A673 (cell line): ENCODE data around the gene ACSM3. TPM values are rescaled to one million over a fixed set of nuclear protein-coding genes. Genes with fewer than 3 reads are reported as not detected.
A peak's percentile ranks its signal among the peaks of the same experiment; 100 is the strongest.
"Not testable (repeated sequence)": the region's sequence is repeated elsewhere in the genome, so short reads cannot be mapped to it uniquely, and the experiment has no call there.

Experiments
- Bru-seq: library from RNA; stranded (reverse); fragments of 400-500 nt; gene quantifications from one replicate; lab custom pipeline; 2021; lab: Mats Ljungman, UMichigan
- BruChase-seq, 2 experiments: library from RNA; stranded (reverse); fragments of 400-500 nt; gene quantifications; one replicate each; lab custom pipeline; 2021; lab: Mats Ljungman, UMichigan
- BruUV-seq: library from RNA; stranded (reverse); fragments of 400-500 nt; replicated peaks from 2 replicates; lab custom pipeline; 2021; lab: Mats Ljungman, UMichigan
- CTCF ChIA-PET: fragments of 300-600 bp; sonication (Branson Sonifier 250); formaldehyde crosslinking; loops from one replicate; lab custom pipeline; 2022; ENCODE audit warnings: antibody characterized with exemption; lab: Charles Lee
- POLR2A ChIA-PET: fragments of 300-600 bp; sonication (Branson Sonifier 250); formaldehyde crosslinking; loops from one replicate; lab custom pipeline; 2022; ENCODE audit warnings: antibody characterized with exemption; ENCODE audit not compliant: low non-redundant PET; lab: Charles Lee
- DNase-seq: peaks from one replicate; pipeline ENCODE4 v3.0.0-alpha.2; 2015; ENCODE audit warnings: low spot score
- H3K27ac ChIP-seq: fragments of 200-600 bp; sonication (generic); 2 replicates; pipeline ENCODE4 v1.5.1; 2016; ENCODE audit warnings: mixed run types, low read depth, mild to moderate bottlenecking, mixed read lengths, antibody characterized with exemption, low read length; ENCODE audit not compliant: poor library complexity, severe bottlenecking
- H3K27me3 ChIP-seq: fragments of 200-600 bp; sonication (generic); replicated peaks from 2 replicates; pipeline ENCODE4 v1.6.1; 2017; ENCODE audit warnings: mixed run types, low read depth, mild to moderate bottlenecking, mixed read lengths, antibody characterized with exemption, low read length; ENCODE audit not compliant: insufficient read depth, poor library complexity
- H3K36me3 ChIP-seq: fragments of 200-600 bp; sonication (generic); 2 replicates; pipeline ENCODE4 v1.6.1; 2016; ENCODE audit warnings: mixed run types, mild to moderate bottlenecking, mixed read lengths, antibody characterized with exemption, low read length; ENCODE audit not compliant: insufficient read depth, poor library complexity, severe bottlenecking
- H3K4me1 ChIP-seq: fragments of 200-600 bp; sonication (generic); 2 replicates; pipeline ENCODE4 v1.6.1; 2017; ENCODE audit warnings: mixed run types, mild to moderate bottlenecking, mixed read lengths, antibody characterized with exemption, low read length; ENCODE audit not compliant: insufficient read depth, poor library complexity, severe bottlenecking
- H3K4me3 ChIP-seq: fragments of 200-600 bp; sonication (generic); 2 replicates; pipeline ENCODE4 v1.5.1; 2016; ENCODE audit warnings: low read depth, mixed run types, mild to moderate bottlenecking, mixed read lengths, low read length; ENCODE audit not compliant: poor library complexity, severe bottlenecking
- H3K9me3 ChIP-seq: fragments of 200-600 bp; sonication (generic); 2 replicates; pipeline ENCODE4 v1.6.1; 2016; ENCODE audit warnings: mixed run types, low read depth, mild to moderate bottlenecking, mixed read lengths, antibody characterized with exemption, low read length; ENCODE audit not compliant: poor library complexity, severe bottlenecking
- EZH2 ChIP-seq: fragments of 200-600 bp; sonication (generic); IDR thresholded peaks from 2 replicates; pipeline ENCODE4 v1.6.1; 2017; ENCODE audit warnings: borderline replicate concordance, low read depth, mild to moderate bottlenecking, mixed read lengths, antibody characterized with exemption, low read length; ENCODE audit not compliant: poor library complexity, severe bottlenecking
- intact Hi-C: fragments of 100-400 bp; cut with micrococcal nuclease; formaldehyde crosslinking; loops from one replicate; pipeline ENCODE4 v1.10.0; 2022; ENCODE audit not compliant: unreplicated experiment
- long read RNA-seq: library from polyadenylated mRNA; stranded (forward); transcript quantifications from one replicate; pipeline ENCODE4 v2.0.0, GENCODE V29; 2022
- total RNA-seq: library from RNA; stranded (reverse); gene quantifications from 2 replicates; pipeline ENCODE4 v1.2.3, GENCODE V29; 2021
- TF ChIP-seq, protein P1 (sequence below): fragments of 300-800, 200-600 bp; sonication (generic); conservative IDR thresholded peaks from 2 replicates; pipeline ENCODE4 v1.5.1; 2017; ENCODE audit warnings: low read depth, mild to moderate bottlenecking, antibody characterized with exemption, low read length, moderate library complexity, mixed read lengths

The ACSM3 gene, protein sequence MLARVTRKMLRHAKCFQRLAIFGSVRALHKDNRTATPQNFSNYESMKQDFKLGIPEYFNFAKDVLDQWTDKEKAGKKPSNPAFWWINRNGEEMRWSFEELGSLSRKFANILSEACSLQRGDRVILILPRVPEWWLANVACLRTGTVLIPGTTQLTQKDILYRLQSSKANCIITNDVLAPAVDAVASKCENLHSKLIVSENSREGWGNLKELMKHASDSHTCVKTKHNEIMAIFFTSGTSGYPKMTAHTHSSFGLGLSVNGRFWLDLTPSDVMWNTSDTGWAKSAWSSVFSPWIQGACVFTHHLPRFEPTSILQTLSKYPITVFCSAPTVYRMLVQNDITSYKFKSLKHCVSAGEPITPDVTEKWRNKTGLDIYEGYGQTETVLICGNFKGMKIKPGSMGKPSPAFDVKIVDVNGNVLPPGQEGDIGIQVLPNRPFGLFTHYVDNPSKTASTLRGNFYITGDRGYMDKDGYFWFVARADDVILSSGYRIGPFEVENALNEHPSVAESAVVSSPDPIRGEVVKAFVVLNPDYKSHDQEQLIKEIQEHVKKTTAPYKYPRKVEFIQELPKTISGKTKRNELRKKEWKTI
- total RNA-seq (0.35 TPM in 1 of 2 replicates, not detected in the other), Bru-seq, nascent RNA (percentile 15 among the genes with signal in this experiment), BruChase-seq, experiment 1, labeled RNA remaining after a 2-hour chase (percentile 11 among the genes with signal in this experiment), BruChase-seq, experiment 2, labeled RNA remaining after a 6-hour chase (percentile 5 among the genes with signal in this experiment)
- long read RNA-seq, partial matches to known transcripts = 0 of 8 reads
- long read RNA-seq, other reads (novel, unspliced or antisense) = 8 of 8 reads

GRCh38 chr16:20763461-20764232 lies at the start of gene ACSM3:
Gene ACSM3, plus strand, starts transcription at chr16:20764014. Its CDS starts 6,021 bp downstream, at chr16:20770035.
- intact Hi-C loops = no loop called here
- no TSS peak for BruUV-seq
- Histone ChIP-seq H3K36me3 (no peaks in the 10 kb centered on the region), H3K9me3 (peaks cover 4% of the 10 kb centered on the region), H3K4me3 (peak within 1 kb of the TSS; percentile 48), H3K27ac (no peak within 1 kb of the TSS), H3K4me1 (peaks cover 4% of the 10 kb centered on the region), H3K27me3 (peaks cover 15% of the 10 kb centered on the region)
- DNase-seq = peak; percentile 73
- POLR2A ChIA-PET = no interaction called here
- TF ChIP-seq, protein P1, sequence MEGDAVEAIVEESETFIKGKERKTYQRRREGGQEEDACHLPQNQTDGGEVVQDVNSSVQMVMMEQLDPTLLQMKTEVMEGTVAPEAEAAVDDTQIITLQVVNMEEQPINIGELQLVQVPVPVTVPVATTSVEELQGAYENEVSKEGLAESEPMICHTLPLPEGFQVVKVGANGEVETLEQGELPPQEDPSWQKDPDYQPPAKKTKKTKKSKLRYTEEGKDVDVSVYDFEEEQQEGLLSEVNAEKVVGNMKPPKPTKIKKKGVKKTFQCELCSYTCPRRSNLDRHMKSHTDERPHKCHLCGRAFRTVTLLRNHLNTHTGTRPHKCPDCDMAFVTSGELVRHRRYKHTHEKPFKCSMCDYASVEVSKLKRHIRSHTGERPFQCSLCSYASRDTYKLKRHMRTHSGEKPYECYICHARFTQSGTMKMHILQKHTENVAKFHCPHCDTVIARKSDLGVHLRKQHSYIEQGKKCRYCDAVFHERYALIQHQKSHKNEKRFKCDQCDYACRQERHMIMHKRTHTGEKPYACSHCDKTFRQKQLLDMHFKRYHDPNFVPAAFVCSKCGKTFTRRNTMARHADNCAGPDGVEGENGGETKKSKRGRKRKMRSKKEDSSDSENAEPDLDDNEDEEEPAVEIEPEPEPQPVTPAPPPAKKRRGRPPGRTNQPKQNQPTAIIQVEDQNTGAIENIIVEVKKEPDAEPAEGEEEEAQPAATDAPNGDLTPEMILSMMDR = no peak
- TF ChIP-seq EZH2 = no peak
- CTCF ChIA-PET = no interaction called here

GRCh38 chr16:20717718-20718117 lies 46.1 kb upstream of the ACSM3 start:
- H3K36me3 ChIP-seq, DNase-seq, CTCF ChIA-PET, BruUV-seq, H3K9me3 ChIP-seq, POLR2A ChIA-PET, H3K4me1 ChIP-seq, intact Hi-C loops, H3K4me3 ChIP-seq, H3K27me3 ChIP-seq, H3K27ac ChIP-seq: not testable (repeated sequence)

GRCh38 chr16:20720251-20720650 lies 43.6 kb upstream of the ACSM3 start:
- Histone ChIP-seq H3K4me1 (no peaks in the 10 kb centered on the region), H3K27me3 (peaks cover 3% of the 10 kb centered on the region), H3K4me3 (no peak overlapping the region), H3K36me3 (no peaks in the 10 kb centered on the region), H3K9me3 (no peaks in the 10 kb centered on the region), H3K27ac (no peak overlapping the region)
- POLR2A ChIA-PET = no interaction called here
- TF ChIP-seq, protein P1 = no peak
- TF ChIP-seq EZH2 = no peak
- CTCF ChIA-PET = no interaction called here
- no peak for DNase-seq
- intact Hi-C loops = no loop called here
- no TSS peak for BruUV-seq
